ENCODE measurements around the gene UACA. TPM values are rescaled to one million over a fixed set of nuclear protein-coding genes. Genes with fewer than 3 reads are reported as not detected.

UACA gene
- total RNA-seq, 1 donor from 2014 or later, result 39.9 TPM

GRCh38 chr15:70788114-70789049 lies 25.0 kb upstream of the UACA start:
- Histone ChIP-seq H3K27ac (no peak overlapping the region), H3K4me3 (no peak overlapping the region), H3K36me3 (no peaks in the 10 kb centered on the region), H3K27me3 (peaks cover 22% of the 10 kb centered on the region), H3K4me1 (no peaks in the 10 kb centered on the region), H3K9me3 (no peaks in the 10 kb centered on the region)
- no peak for ATAC-seq
- intact Hi-C loops (cut with DNase I), result no loop called here
- no peak for DNase-seq
- TF ChIP-seq, protein P1, sequence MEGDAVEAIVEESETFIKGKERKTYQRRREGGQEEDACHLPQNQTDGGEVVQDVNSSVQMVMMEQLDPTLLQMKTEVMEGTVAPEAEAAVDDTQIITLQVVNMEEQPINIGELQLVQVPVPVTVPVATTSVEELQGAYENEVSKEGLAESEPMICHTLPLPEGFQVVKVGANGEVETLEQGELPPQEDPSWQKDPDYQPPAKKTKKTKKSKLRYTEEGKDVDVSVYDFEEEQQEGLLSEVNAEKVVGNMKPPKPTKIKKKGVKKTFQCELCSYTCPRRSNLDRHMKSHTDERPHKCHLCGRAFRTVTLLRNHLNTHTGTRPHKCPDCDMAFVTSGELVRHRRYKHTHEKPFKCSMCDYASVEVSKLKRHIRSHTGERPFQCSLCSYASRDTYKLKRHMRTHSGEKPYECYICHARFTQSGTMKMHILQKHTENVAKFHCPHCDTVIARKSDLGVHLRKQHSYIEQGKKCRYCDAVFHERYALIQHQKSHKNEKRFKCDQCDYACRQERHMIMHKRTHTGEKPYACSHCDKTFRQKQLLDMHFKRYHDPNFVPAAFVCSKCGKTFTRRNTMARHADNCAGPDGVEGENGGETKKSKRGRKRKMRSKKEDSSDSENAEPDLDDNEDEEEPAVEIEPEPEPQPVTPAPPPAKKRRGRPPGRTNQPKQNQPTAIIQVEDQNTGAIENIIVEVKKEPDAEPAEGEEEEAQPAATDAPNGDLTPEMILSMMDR (IDR thresholded peaks at IDR 0.05), result no peak

GRCh38 chr15:70786996-70787395 lies 23.6 kb upstream of the UACA start:
- TF ChIP-seq, protein P1 (IDR thresholded peaks at IDR 0.05), result no peak
- Histone ChIP-seq H3K9me3 (no peaks in the 10 kb centered on the region), H3K36me3 (no peaks in the 10 kb centered on the region), H3K27me3 (peaks cover 22% of the 10 kb centered on the region), H3K27ac (no peak overlapping the region), H3K4me3 (no peak overlapping the region), H3K4me1 (no peaks in the 10 kb centered on the region)
- intact Hi-C loops (cut with DNase I), result no loop called here
- no peak for ATAC-seq
- DNase-seq, result no peak

DNA sequence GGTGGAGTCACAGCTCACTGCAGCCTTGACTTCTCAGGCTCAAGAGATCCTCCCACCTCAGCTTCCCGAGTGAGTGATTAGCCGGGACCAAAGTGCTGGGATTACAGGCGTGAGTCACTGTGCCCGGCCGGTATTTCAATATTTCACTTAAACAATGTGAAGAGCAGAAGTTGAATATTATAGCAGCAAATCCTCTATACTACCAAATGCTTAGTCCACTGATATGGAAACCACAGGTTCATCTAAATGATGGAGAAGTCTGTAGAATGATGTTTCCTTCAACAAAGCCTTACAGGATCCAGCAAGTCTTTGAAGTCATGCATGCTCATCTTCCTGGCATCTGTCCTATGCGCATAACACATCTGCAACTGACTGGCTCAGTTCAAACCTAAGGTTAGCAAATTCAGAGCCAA lies 20.3 kb upstream of the UACA start:
- no peaks in the 10 kb centered on the region for H3K4me1 ChIP-seq
- H3K9me3 ChIP-seq, result no peaks in the 10 kb centered on the region
- intact Hi-C loops (cut with DNase I), result no loop called here
- H3K27me3 ChIP-seq, result peaks cover 10% of the 10 kb centered on the region
- ATAC-seq (no peak), DNase-seq (no peak)
- no peak overlapping the region for H3K4me3 ChIP-seq
- no peaks in the 10 kb centered on the region for H3K36me3 ChIP-seq
- TF ChIP-seq, protein P1 (IDR thresholded peaks at IDR 0.05), result no peak
- no peak overlapping the region for H3K27ac ChIP-seq

- TF ChIP-seq, protein P1 (IDR thresholded peaks at IDR 0.05), result no peak
- Histone ChIP-seq H3K27ac (no peak overlapping the region), H3K27me3 (peaks cover 10% of the 10 kb centered on the region), H3K4me3 (no peak overlapping the region), H3K4me1 (no peaks in the 10 kb centered on the region), H3K9me3 (no peaks in the 10 kb centered on the region), H3K36me3 (no peaks in the 10 kb centered on the region)
- intact Hi-C loops (cut with DNase I), result no loop called here
- ATAC-seq, result no peak
- DNase-seq, result no peak
These were observed 19.7 kb upstream of the UACA start for GRCh38 chr15:70783041-70783440.

- TF ChIP-seq, protein P1 (IDR thresholded peaks at IDR 0.05), result no peak
- no peaks in the 10 kb centered on the region for H3K36me3 ChIP-seq
- H3K27me3 ChIP-seq, result peaks cover 10% of the 10 kb centered on the region
- no peaks in the 10 kb centered on the region for H3K9me3 ChIP-seq
- DNase-seq (no peak), ATAC-seq (no peak)
- H3K4me1 ChIP-seq, result no peaks in the 10 kb centered on the region
- no peak overlapping the region for H3K27ac ChIP-seq
- intact Hi-C loops (cut with DNase I), result no loop called here
- no peak overlapping the region for H3K4me3 ChIP-seq
These were observed 17.9 kb upstream of the UACA start for GRCh38 chr15:70781236-70781635.

All from upper lobe of right lung (tissue), 1 donor.